OCI-LY1 (cell line): Measurements from ENCODE around the gene PCDHB1.
A peak's percentile ranks its signal among the peaks of the same experiment; 100 is the strongest.

Source experiments
- H2AFZ ChIP-seq: fragments of 200-600 bp; sonication (generic), shearing (Covaris generic); 2 replicates; pipeline ENCODE4 v1.6.0; 2014; ENCODE audit warnings: antibody characterized with exemption, mild to moderate bottlenecking, low read length
- H3F3A ChIP-seq: fragments of 200-600 bp; sonication (generic), shearing (Covaris generic); 2 replicates; pipeline ENCODE4 v1.6.0; 2014; ENCODE audit warnings: mild to moderate bottlenecking, antibody characterized with exemption, low read length, moderate library complexity; ENCODE audit not compliant: insufficient read depth
- H3K27ac ChIP-seq: fragments of 200-600 bp; sonication (generic); 2 replicates; pipeline ENCODE4 v1.5.1; 2014; ENCODE audit warnings: low read length, mixed run types, mild to moderate bottlenecking, low read depth; ENCODE audit not compliant: poor library complexity, severe bottlenecking
- H3K27me3 ChIP-seq: fragments of 200-600 bp; sonication (generic); 2 replicates; pipeline ENCODE4 v1.6.0; 2014; ENCODE audit warnings: antibody characterized with exemption, mild to moderate bottlenecking, low read length, moderate library complexity; ENCODE audit not compliant: insufficient read depth
- H3K36me3 ChIP-seq: fragments of 200-600 bp; sonication (generic); 2 replicates; pipeline ENCODE4 v1.6.1; 2014; ENCODE audit warnings: mild to moderate bottlenecking, antibody characterized with exemption, low read length, moderate library complexity, mixed read lengths; ENCODE audit not compliant: insufficient read depth
- H3K4me1 ChIP-seq: fragments of 200-600 bp; sonication (generic); 2 replicates; pipeline ENCODE4 v1.5.1; 2014; ENCODE audit warnings: mild to moderate bottlenecking, low read length, moderate library complexity; ENCODE audit not compliant: insufficient read depth, severe bottlenecking
- H3K4me2 ChIP-seq: fragments of 200-600 bp; sonication (generic), shearing (Covaris generic); 2 replicates; pipeline ENCODE4 v1.6.1; 2014; ENCODE audit warnings: low read length
- H3K4me3 ChIP-seq: fragments of 200-600 bp; sonication (generic); 2 replicates; pipeline ENCODE4 v1.5.1; 2014; ENCODE audit warnings: low read length, low read depth, mild to moderate bottlenecking, mixed read lengths; ENCODE audit not compliant: poor library complexity, severe bottlenecking
- H3K79me2 ChIP-seq: fragments of 200-600 bp; shearing (Covaris generic); 2 replicates; pipeline ENCODE4 v1.6.1; 2016; ENCODE audit warnings: mixed run types, low read length, mixed read lengths; ENCODE audit not compliant: insufficient read depth
- H3K9ac ChIP-seq: fragments of 200-600 bp; sonication (generic), shearing (Covaris generic); 2 replicates; pipeline ENCODE4 v1.6.1; 2014; ENCODE audit warnings: mild to moderate bottlenecking, low read length, mixed read lengths
- H3K9me2 ChIP-seq: fragments of 200-600 bp; sonication (generic), shearing (Covaris generic); 2 replicates; pipeline ENCODE4 v1.6.1; 2014; ENCODE audit warnings: low read depth, mild to moderate bottlenecking, low read length, mixed read lengths
- H3K9me3 ChIP-seq: fragments of 200-600 bp; shearing (Covaris generic); 2 replicates; pipeline ENCODE4 v1.6.1; 2014; ENCODE audit warnings: low read length, mixed read lengths
- H4K20me1 ChIP-seq: fragments of 200-600 bp; sonication (generic), shearing (Covaris generic); 2 replicates; pipeline ENCODE4 v1.6.0; 2016; ENCODE audit warnings: mild to moderate bottlenecking, low read length; ENCODE audit not compliant: insufficient read depth
- EZH2 ChIP-seq: fragments of 200-600 bp; sonication (generic), shearing (Covaris generic); IDR thresholded peaks from 2 replicates; pipeline ENCODE4 v1.8.0; 2017; ENCODE audit warnings: borderline replicate concordance, mixed run types, mild to moderate bottlenecking, antibody characterized with exemption, low read length, moderate library complexity, mixed read lengths
- TF ChIP-seq, protein P1 (sequence below): fragments of 200-600 bp; sonication (generic), shearing (Covaris generic); IDR thresholded peaks from 2 replicates; pipeline ENCODE4 v1.5.1; 2017; ENCODE audit warnings: mild to moderate bottlenecking, antibody characterized with exemption, low read length, moderate library complexity, mixed read lengths

PCDHB1 gene

DNA sequence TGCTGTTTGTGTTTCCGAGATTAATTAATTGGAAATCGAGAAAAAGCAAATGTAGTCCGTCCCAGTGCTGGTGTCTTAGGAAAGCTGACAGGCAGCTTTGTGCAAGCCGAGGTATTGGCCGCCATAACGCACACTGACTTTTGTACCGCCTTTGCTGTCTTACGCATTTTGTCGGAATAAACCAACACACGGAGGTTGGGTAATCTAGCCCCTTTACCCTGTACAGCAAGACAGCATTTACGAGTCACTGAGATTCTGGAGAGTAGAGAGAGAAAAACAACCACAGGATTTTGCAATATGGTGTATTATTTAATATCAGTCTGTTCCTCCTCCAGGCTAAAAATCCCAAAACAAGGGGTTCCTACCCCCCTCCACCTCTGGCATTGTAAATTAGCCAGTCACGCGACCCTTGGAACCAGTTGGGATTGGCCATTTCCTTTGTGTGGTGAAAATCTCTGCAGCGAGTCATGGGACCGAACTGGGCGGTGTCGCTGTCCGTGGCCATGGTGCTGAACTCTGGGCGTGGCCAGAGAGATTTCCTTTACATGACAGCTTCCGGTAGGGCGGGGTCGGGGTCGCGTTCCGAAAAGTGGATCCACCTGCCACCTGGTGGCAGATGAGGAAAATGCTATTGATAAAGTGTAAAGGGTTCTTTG is 10.3 kb upstream of the PCDHB1 start:
- Histone ChIP-seq H3K9ac (no peak overlapping the region), H3K4me1 (no peaks in the 10 kb centered on the region), H3K36me3 (no peaks in the 10 kb centered on the region), H2AFZ (no peak overlapping the region), H3K9me2 (no peaks in the 10 kb centered on the region), H3F3A (no peaks in the 10 kb centered on the region), H4K20me1 (no peaks in the 10 kb centered on the region), H3K4me2 (no peak overlapping the region), H3K4me3 (no peak overlapping the region), H3K79me2 (no peaks in the 10 kb centered on the region), H3K27me3 (no peaks in the 10 kb centered on the region), H3K9me3 (no peaks in the 10 kb centered on the region), H3K27ac (no peak overlapping the region)
- TF ChIP-seq, protein P1, sequence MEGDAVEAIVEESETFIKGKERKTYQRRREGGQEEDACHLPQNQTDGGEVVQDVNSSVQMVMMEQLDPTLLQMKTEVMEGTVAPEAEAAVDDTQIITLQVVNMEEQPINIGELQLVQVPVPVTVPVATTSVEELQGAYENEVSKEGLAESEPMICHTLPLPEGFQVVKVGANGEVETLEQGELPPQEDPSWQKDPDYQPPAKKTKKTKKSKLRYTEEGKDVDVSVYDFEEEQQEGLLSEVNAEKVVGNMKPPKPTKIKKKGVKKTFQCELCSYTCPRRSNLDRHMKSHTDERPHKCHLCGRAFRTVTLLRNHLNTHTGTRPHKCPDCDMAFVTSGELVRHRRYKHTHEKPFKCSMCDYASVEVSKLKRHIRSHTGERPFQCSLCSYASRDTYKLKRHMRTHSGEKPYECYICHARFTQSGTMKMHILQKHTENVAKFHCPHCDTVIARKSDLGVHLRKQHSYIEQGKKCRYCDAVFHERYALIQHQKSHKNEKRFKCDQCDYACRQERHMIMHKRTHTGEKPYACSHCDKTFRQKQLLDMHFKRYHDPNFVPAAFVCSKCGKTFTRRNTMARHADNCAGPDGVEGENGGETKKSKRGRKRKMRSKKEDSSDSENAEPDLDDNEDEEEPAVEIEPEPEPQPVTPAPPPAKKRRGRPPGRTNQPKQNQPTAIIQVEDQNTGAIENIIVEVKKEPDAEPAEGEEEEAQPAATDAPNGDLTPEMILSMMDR: peak; percentile 72
- TF ChIP-seq EZH2: no peak

DNA sequence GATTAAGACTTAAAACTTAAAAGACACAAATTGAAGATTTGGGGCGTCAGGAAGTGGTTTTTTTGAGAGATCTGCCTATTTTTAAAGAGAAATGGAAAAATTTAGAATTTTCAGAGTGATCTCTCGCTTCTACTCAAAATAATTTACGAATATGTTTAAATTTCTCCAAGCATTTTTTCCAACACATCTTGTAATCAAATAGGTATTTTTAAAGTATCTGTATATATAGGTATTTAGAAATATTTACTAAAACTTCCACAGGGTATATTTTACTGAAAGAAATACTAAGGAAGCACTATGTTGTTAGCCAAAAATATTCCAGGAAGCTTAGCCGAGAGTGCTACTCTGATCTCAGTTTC is 9.8 kb upstream of the PCDHB1 start:
- no peaks in the 10 kb centered on the region for H3K79me2 ChIP-seq
- H3K4me2 ChIP-seq: no peak overlapping the region
- H3F3A ChIP-seq: no peaks in the 10 kb centered on the region
- no peak for TF ChIP-seq EZH2
- TF ChIP-seq, protein P1: no peak
- no peak overlapping the region for H3K27ac ChIP-seq
- no peak overlapping the region for H3K4me3 ChIP-seq
- H3K9ac ChIP-seq: no peak overlapping the region
- H3K9me2 ChIP-seq: no peaks in the 10 kb centered on the region
- no peaks in the 10 kb centered on the region for H3K36me3 ChIP-seq
- H3K9me3 ChIP-seq: no peaks in the 10 kb centered on the region
- H3K27me3 ChIP-seq: no peaks in the 10 kb centered on the region
- no peak overlapping the region for H2AFZ ChIP-seq
- no peaks in the 10 kb centered on the region for H3K4me1 ChIP-seq
- H4K20me1 ChIP-seq: no peaks in the 10 kb centered on the region

DNA sequence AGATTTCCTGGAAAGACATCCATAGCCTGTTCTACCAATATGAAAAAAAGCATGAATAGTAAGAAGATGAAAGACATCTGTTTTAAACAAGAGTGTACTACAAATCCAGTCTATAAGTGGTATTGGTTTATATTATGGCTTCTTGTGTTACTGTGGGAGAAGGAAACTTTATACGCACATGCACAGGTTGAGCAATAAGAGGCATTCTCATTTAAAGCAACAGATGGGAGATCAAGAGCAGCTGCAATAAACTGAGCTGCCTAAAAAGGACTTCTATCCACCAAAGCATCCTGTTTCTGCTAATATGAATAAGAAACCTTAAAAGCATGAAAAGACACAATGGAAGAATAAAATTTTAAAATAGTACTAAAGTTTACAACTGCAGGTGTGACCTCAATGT is 8.6 kb upstream of the PCDHB1 start:
- H3K9ac ChIP-seq: no peak overlapping the region
- no peak overlapping the region for H3K4me3 ChIP-seq
- H2AFZ ChIP-seq: no peak overlapping the region
- no peaks in the 10 kb centered on the region for H3K27me3 ChIP-seq
- H3K27ac ChIP-seq: no peak overlapping the region
- H3K9me3 ChIP-seq: no peaks in the 10 kb centered on the region
- no peaks in the 10 kb centered on the region for H3K9me2 ChIP-seq
- no peaks in the 10 kb centered on the region for H4K20me1 ChIP-seq
- TF ChIP-seq EZH2: no peak
- TF ChIP-seq, protein P1: no peak
- H3K36me3 ChIP-seq: no peaks in the 10 kb centered on the region
- no peaks in the 10 kb centered on the region for H3K79me2 ChIP-seq
- H3K4me1 ChIP-seq: no peaks in the 10 kb centered on the region
- H3F3A ChIP-seq: no peaks in the 10 kb centered on the region
- no peak overlapping the region for H3K4me2 ChIP-seq
